ENCODE measurements around the gene CNTLN. TPM values are rescaled to one million over a fixed set of nuclear protein-coding genes. Genes with fewer than 3 reads are reported as not detected.
"Not testable (repeated sequence)": the region's sequence is repeated elsewhere in the genome, so short reads cannot be mapped to it uniquely, and the experiment has no call there.

The CNTLN gene
- total RNA-seq, 3 donors from 2014 or later (not counting 1 experiment from before 2014, with no cell fraction given) = 0.32 to 1.6 (median 0.63) TPM

DNA sequence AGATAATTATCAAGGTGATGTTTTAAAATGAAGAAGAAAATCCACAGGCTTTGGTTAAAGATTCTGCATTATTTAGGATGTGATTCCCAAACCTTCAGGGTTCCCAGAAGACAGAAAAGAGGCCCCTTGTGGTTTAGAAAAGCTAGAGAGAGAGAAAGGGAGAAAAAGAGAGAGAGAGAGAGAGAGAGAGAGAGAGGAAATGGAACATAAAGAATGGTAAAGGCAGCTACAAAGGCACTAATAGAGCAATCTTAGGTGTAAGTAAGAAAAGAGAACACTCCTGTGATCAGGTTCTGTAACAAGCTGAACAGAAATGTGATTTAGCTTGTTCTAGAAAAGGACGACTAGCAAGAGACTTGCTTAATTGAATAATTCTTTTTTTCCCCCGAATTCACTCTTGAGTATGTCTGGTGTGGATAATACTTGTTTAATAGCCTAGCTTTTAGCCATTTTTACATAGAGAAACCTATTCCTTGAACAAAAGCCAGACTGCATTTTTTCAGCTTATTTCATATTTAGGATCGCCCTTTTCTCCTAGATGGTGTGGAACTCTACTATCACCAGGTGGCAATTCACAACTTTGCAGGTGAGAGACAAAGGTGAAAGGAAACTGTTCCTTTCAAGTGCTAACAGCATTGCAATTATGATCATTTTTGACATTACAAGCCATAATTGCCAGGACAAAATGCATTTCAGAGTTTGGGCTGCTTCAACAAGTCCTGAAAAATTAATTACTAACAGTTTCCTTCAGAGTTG lies 386.4 kb downstream of the CNTLN start:
- DNase-seq (no peak), ATAC-seq (no peak)
- Histone ChIP-seq H3K9me3 (ENCODE audit: control insufficient read depth, insufficient read depth, low read length) (no peaks in the 10 kb centered on the region), H3K4me1 (ENCODE audit: control insufficient read depth, insufficient read depth, low read length) (no peaks in the 10 kb centered on the region), H3K27me3 (ENCODE audit: control insufficient read depth, insufficient read depth, low read length) (no peaks in the 10 kb centered on the region), H3K36me3 (ENCODE audit: control insufficient read depth, insufficient read depth, low read length) (no peaks in the 10 kb centered on the region), H3K4me3 (ENCODE audit: low read length) (no peak overlapping the region), H3K27ac (ENCODE audit: low read length) (no peak overlapping the region)
- TF ChIP-seq, protein P1, sequence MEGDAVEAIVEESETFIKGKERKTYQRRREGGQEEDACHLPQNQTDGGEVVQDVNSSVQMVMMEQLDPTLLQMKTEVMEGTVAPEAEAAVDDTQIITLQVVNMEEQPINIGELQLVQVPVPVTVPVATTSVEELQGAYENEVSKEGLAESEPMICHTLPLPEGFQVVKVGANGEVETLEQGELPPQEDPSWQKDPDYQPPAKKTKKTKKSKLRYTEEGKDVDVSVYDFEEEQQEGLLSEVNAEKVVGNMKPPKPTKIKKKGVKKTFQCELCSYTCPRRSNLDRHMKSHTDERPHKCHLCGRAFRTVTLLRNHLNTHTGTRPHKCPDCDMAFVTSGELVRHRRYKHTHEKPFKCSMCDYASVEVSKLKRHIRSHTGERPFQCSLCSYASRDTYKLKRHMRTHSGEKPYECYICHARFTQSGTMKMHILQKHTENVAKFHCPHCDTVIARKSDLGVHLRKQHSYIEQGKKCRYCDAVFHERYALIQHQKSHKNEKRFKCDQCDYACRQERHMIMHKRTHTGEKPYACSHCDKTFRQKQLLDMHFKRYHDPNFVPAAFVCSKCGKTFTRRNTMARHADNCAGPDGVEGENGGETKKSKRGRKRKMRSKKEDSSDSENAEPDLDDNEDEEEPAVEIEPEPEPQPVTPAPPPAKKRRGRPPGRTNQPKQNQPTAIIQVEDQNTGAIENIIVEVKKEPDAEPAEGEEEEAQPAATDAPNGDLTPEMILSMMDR (IDR thresholded peaks at IDR 0.05) = no peak
- H3K4me1 Mint-ChIP-seq = no peaks in the 10 kb centered on the region
- H3K27ac Mint-ChIP-seq = no peak overlapping the region
- WGBS (ENCODE audit: insufficient coverage) = 85% methylated on average over 2 of the region's 3 CpGs
- H3K4me3 Mint-ChIP-seq = no peak overlapping the region
- no peaks in the 10 kb centered on the region for H3K27me3 Mint-ChIP-seq (ENCODE audit: low read depth in 2 of 2)
- intact Hi-C loops (cut with micrococcal nuclease) = no loop called here
- H3K36me3 Mint-ChIP-seq = no peaks in the 10 kb centered on the region
- H3K9me3 Mint-ChIP-seq = peaks cover 0 to 4% of the 10 kb centered on the region in 2 donors

DNA sequence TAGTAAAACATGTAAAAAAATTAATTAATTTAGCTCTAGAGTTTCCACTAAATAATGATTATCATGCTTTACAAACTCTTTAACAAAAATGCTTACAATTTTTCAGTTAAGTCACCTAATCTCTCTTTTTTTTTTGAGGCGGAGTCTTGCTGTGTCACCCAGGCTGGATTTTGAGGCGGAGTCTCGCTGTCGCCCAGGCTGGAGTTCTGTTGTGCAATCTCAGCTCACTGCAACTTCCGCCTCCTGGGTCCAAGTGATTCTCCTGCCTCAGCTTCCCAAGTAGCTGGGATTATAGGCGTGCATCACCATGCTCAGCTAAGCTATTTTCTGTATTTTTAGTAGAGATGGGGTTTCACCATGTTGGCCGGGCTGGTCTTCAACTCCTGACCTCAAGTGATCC lies 391.9 kb downstream of the CNTLN start:
- ATAC-seq; intact Hi-C loops (cut with micrococcal nuclease); H3K4me3 ChIP-seq (ENCODE audit: low read length); H3K36me3 ChIP-seq (ENCODE audit: control insufficient read depth, insufficient read depth, low read length); DNase-seq; H3K9me3 ChIP-seq (ENCODE audit: control insufficient read depth, insufficient read depth, low read length); H3K27ac Mint-ChIP-seq; H3K36me3 Mint-ChIP-seq; H3K9me3 Mint-ChIP-seq; H3K27me3 Mint-ChIP-seq (ENCODE audit: low read depth in 2 of 2); H3K4me3 Mint-ChIP-seq; H3K4me1 ChIP-seq (ENCODE audit: control insufficient read depth, insufficient read depth, low read length); H3K4me1 Mint-ChIP-seq; H3K27ac ChIP-seq (ENCODE audit: low read length); H3K27me3 ChIP-seq (ENCODE audit: control insufficient read depth, insufficient read depth, low read length): not testable (repeated sequence)
- 90% methylated on average over 7 of the region's 7 CpGs for WGBS (ENCODE audit: insufficient coverage)

DNA sequence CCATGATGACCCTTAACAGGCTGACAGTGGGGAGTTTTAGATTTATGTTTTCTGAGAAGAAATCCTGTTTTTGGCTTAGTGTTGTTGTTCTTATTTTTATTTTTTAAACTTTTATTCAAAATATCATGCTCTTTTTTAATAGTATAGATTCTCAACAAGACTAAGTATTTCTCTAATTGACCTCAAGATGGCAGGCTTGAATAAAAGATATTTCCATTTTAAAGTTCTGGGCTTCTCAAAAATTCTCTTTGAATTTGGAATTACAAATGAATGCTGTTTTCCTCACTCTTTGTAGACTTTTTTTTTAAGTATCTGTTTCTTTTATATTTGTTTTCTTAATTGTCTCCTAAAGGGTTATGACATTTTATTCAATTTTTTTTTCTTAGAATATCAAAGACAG lies 394.0 kb downstream of the CNTLN start:
- ATAC-seq (no peak), DNase-seq (no peak)
- Histone ChIP-seq H3K4me3 (ENCODE audit: low read length) (no peak overlapping the region), H3K27ac (ENCODE audit: low read length) (no peak overlapping the region), H3K9me3 (ENCODE audit: control insufficient read depth, insufficient read depth, low read length) (no peaks in the 10 kb centered on the region), H3K4me1 (ENCODE audit: control insufficient read depth, insufficient read depth, low read length) (no peaks in the 10 kb centered on the region), H3K36me3 (ENCODE audit: control insufficient read depth, insufficient read depth, low read length) (no peaks in the 10 kb centered on the region), H3K27me3 (ENCODE audit: control insufficient read depth, insufficient read depth, low read length) (no peaks in the 10 kb centered on the region)
- Mint-ChIP-seq H3K27ac (no peak overlapping the region), H3K4me3 (no peak overlapping the region), H3K27me3 (ENCODE audit: low read depth in 2 of 2) (no peaks in the 10 kb centered on the region), H3K9me3 (no peaks in the 10 kb centered on the region), H3K36me3 (no peaks in the 10 kb centered on the region), H3K4me1 (no peaks in the 10 kb centered on the region)
- intact Hi-C loops (cut with micrococcal nuclease) = no loop called here
- TF ChIP-seq, protein P1 (IDR thresholded peaks at IDR 0.05) = no peak

DNA sequence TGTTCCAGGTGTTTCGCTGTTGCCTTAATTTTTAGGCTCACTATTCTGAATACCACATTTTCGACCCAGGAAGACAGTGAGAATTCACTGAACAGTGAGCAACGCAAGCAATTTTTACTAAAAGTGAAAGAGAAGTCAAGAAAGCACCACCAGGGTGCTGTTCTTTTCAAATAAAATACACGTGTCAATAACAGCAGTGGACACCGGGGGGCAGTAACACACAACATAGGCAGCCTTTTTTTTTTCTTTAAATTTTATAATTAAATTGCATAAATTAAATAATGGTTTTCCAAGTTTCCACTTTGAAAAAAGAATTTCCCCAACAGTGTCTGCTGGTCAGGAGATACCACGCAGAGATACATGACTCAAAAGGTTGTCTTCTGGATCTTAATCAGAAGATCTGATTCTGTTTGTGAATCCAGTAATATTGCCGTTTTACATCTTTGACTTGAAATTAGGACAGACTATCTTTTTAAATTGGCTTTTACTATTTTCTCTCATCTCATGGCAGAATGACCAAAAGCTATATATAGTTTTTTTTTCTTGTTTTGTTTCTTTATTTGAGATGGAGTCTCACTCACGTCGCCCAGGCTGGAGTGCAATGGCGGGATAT lies 396.9 kb downstream of the CNTLN start:
- no peak for DNase-seq
- Mint-ChIP-seq H3K27ac (no peak overlapping the region), H3K27me3 (ENCODE audit: low read depth in 2 of 2) (no peaks in the 10 kb centered on the region), H3K9me3 (no peaks in the 10 kb centered on the region), H3K4me1 (no peaks in the 10 kb centered on the region), H3K36me3 (no peaks in the 10 kb centered on the region), H3K4me3 (no peak overlapping the region)
- H3K4me3 ChIP-seq (ENCODE audit: low read length) = no peak overlapping the region
- H3K27me3 ChIP-seq (ENCODE audit: control insufficient read depth, insufficient read depth, low read length) = no peaks in the 10 kb centered on the region
- no peak for ATAC-seq
- intact Hi-C loops (cut with micrococcal nuclease) = no loop called here
- no peak overlapping the region for H3K27ac ChIP-seq (ENCODE audit: low read length)
- TF ChIP-seq, protein P1 (IDR thresholded peaks at IDR 0.05) = peak; percentile 14
- no peaks in the 10 kb centered on the region for H3K4me1 ChIP-seq (ENCODE audit: control insufficient read depth, insufficient read depth, low read length)
- no peaks in the 10 kb centered on the region for H3K36me3 ChIP-seq (ENCODE audit: control insufficient read depth, insufficient read depth, low read length)
- 52% methylated on average over 9 of the region's 10 CpGs for WGBS (ENCODE audit: insufficient coverage)
- no peaks in the 10 kb centered on the region for H3K9me3 ChIP-seq (ENCODE audit: control insufficient read depth, insufficient read depth, low read length)
